Keratinocyte (primary cell): ENCODE data around the gene FFAR4. TPM values are rescaled to one million over a fixed set of nuclear protein-coding genes. Genes with fewer than 3 reads are reported as not detected.

Experiments
- DNase-seq: peaks from one replicate; pipeline ENCODE4 v3.0.0-alpha.2; 2011; ENCODE audit warnings: low read depth, missing footprints, low spot score
- FAIRE-seq: peaks from 2 replicates; lab custom pipeline; 2011; peaks lifted over from hg19 to GRCh38; lab: Jason Lieb, UNC
- H2AFZ ChIP-seq: 2 replicates; pipeline ENCODE4 v1.6.0; 2012; ENCODE audit warnings: low read length, control low read depth, inconsistent platforms; ENCODE audit not compliant: control insufficient read depth
- H3K27ac ChIP-seq: 2 replicates; pipeline ENCODE4 v1.5.1; 2011; ENCODE audit warnings: low read length; ENCODE audit not compliant: control insufficient read depth, insufficient read depth
- H3K27me3 ChIP-seq: 3 replicates; pipeline ENCODE4 v1.6.0; 2011; ENCODE audit warnings: low read length; ENCODE audit not compliant: control insufficient read depth, insufficient read depth; ENCODE audit errors: extremely low read depth
- H3K36me3 ChIP-seq, 2 experiments: 2 replicates in 1 of 2; 3 replicates in 1 of 2; pipeline ENCODE4 v1.5.1; 2011; ENCODE audit warnings: low read length in 2 of 2, mild to moderate bottlenecking in 1 of 2; ENCODE audit not compliant: control insufficient read depth in 2 of 2, insufficient read depth in 2 of 2; ENCODE audit errors: extremely low read depth in 1 of 2
- H3K4me1 ChIP-seq: 3 replicates; pipeline ENCODE4 v1.5.1; 2011; ENCODE audit warnings: low read length; ENCODE audit not compliant: control insufficient read depth, insufficient read depth; ENCODE audit errors: extremely low read depth
- H3K4me2 ChIP-seq: 3 replicates; pipeline ENCODE4 v1.6.0; 2011; ENCODE audit warnings: low read depth, low read length; ENCODE audit not compliant: control insufficient read depth, insufficient read depth; ENCODE audit errors: extremely low read depth
- H3K4me3 ChIP-seq, 3 experiments: fragments of 200-600 bp in 1 of 3; sonication (generic) in 1 of 3; 2 replicates in 2 of 3; 3 replicates in 1 of 3; pipeline ENCODE4 v1.5.1; 2011 to 2016; ENCODE audit warnings: low read length in 3 of 3, mild to moderate bottlenecking in 3 of 3, control low read depth in 2 of 3, inconsistent platforms in 1 of 3, low read depth in 1 of 3, mixed read lengths in 1 of 3, mixed run types in 1 of 3, moderate library complexity in 1 of 3; ENCODE audit not compliant: control insufficient read depth in 2 of 3, insufficient read depth in 2 of 3; ENCODE audit errors: extremely low read depth in 1 of 3
- H3K79me2 ChIP-seq: 2 replicates; pipeline ENCODE4 v1.6.0; 2012; ENCODE audit warnings: low read length; ENCODE audit not compliant: control insufficient read depth, insufficient read depth
- H3K9ac ChIP-seq: 3 replicates; pipeline ENCODE4 v1.6.0; 2011; ENCODE audit warnings: low read length; ENCODE audit not compliant: control insufficient read depth, insufficient read depth; ENCODE audit errors: extremely low read depth
- H3K9me1 ChIP-seq: 3 replicates; pipeline ENCODE4 v1.6.0; 2011; ENCODE audit warnings: low read length; ENCODE audit not compliant: control insufficient read depth, insufficient read depth; ENCODE audit errors: extremely low read depth
- H3K9me3 ChIP-seq: 2 replicates; pipeline ENCODE4 v1.5.1; 2012; ENCODE audit warnings: low read depth, low read length; ENCODE audit not compliant: control insufficient read depth
- H4K20me1 ChIP-seq: 3 replicates; pipeline ENCODE4 v1.6.0; 2011; ENCODE audit warnings: low read length; ENCODE audit not compliant: control insufficient read depth, insufficient read depth; ENCODE audit errors: extremely low read depth
- EZH2 ChIP-seq: IDR thresholded peaks from one replicate; pipeline ENCODE4 v1.6.1; 2012; ENCODE audit warnings: inconsistent platforms, mild to moderate bottlenecking, low read length, moderate library complexity
- dilution Hi-C: fragments of 300-500 bp; cut with MboI; formaldehyde crosslinking; loops from one replicate; pipeline ENCODE4 v1.7.0; 2020; ENCODE audit warnings: low sequenced_read_pairs; ENCODE audit not compliant: extremely low pct_ligation_motif_present
- polyA plus RNA-seq, 5 experiments: library from polyadenylated mRNA; depleted of rRNA in 3 of 5; stranded (reverse) in 3 of 5; stranded (forward) in 1 of 5; unstranded in 1 of 5; fragments of >200 nt; gene quantifications; 1 replicate in 1 of 5; 2 replicates in 3 of 5; 3 replicates in 1 of 5; pipeline versions ENCODE4 v1.2.1 to v1.2.3, GENCODE V29; 2011 to 2012; ENCODE audit warnings: missing spikeins in 2 of 5, low read depth in 1 of 5, low replicate concordance in 1 of 5
- TF ChIP-seq, protein P1 (sequence below), 3 experiments: IDR thresholded peaks in 1 of 3; conservative IDR thresholded peaks in 1 of 3; optimal IDR thresholded peaks in 1 of 3; 2 replicates in 2 of 3; 3 replicates in 1 of 3; pipeline versions ENCODE3 to v1.5.1; 2011; ENCODE audit warnings: low read length in 3 of 3, mild to moderate bottlenecking in 3 of 3, moderate library complexity in 2 of 3, control low read depth in 1 of 3, inconsistent platforms in 1 of 3; ENCODE audit not compliant: insufficient read depth in 2 of 3; ENCODE audit errors: extremely low read depth in 1 of 3

The FFAR4 gene
- polyA plus RNA-seq, 1 donor (not counting 4 experiments of a cell fraction or from before 2014, with no cell fraction given) = not detected

DNA sequence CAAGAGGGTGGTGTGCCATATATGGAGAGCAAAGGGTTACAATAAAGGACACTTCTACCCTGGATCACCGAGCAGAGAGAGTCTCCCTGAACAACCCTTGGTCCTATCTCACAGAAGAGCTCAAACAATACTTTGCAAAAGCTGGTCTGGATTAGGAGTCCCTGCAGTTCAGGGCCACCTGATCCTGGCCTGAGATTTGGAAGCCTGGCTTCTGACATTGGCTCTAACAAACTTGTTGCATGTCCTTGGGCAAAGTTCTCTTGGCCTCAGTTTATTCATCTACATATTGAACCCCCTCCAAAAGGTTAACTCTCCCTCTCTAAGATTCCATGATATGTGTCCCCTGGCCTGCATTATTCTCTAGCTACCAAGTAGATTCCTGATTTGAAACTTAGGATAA lies 32.9 kb downstream of the FFAR4 start:
- H3K4me1 ChIP-seq = no peaks in the 10 kb centered on the region
- TF ChIP-seq, protein P1, sequence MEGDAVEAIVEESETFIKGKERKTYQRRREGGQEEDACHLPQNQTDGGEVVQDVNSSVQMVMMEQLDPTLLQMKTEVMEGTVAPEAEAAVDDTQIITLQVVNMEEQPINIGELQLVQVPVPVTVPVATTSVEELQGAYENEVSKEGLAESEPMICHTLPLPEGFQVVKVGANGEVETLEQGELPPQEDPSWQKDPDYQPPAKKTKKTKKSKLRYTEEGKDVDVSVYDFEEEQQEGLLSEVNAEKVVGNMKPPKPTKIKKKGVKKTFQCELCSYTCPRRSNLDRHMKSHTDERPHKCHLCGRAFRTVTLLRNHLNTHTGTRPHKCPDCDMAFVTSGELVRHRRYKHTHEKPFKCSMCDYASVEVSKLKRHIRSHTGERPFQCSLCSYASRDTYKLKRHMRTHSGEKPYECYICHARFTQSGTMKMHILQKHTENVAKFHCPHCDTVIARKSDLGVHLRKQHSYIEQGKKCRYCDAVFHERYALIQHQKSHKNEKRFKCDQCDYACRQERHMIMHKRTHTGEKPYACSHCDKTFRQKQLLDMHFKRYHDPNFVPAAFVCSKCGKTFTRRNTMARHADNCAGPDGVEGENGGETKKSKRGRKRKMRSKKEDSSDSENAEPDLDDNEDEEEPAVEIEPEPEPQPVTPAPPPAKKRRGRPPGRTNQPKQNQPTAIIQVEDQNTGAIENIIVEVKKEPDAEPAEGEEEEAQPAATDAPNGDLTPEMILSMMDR (optimal IDR thresholded peaks at IDR 0.05 in 1 of 3, IDR thresholded peaks at IDR 0.05 in 1 of 3, conservative IDR thresholded peaks at IDR 0.05 in 1 of 3; ENCODE audit: extremely low read depth in 1 of 3, insufficient read depth in 2 of 3, low read length in 3 of 3) = no peak
- TF ChIP-seq EZH2 = no peak
- no peak overlapping the region for H3K4me2 ChIP-seq
- no peak overlapping the region for H2AFZ ChIP-seq
- DNase-seq (no peak), FAIRE-seq (no peak)
- H3K27ac ChIP-seq = no peak overlapping the region
- peaks cover 42% of the 10 kb centered on the region for H3K27me3 ChIP-seq
- H4K20me1 ChIP-seq = no peaks in the 10 kb centered on the region
- no peaks in the 10 kb centered on the region for H3K9me1 ChIP-seq
- no peaks in the 10 kb centered on the region for H3K9me3 ChIP-seq
- dilution Hi-C loops = no loop called here
- H3K9ac ChIP-seq = no peak overlapping the region
- no peak overlapping the region for H3K4me3 ChIP-seq
- H3K36me3 ChIP-seq = no peaks in the 10 kb centered on the region
- H3K79me2 ChIP-seq = no peaks in the 10 kb centered on the region

DNA sequence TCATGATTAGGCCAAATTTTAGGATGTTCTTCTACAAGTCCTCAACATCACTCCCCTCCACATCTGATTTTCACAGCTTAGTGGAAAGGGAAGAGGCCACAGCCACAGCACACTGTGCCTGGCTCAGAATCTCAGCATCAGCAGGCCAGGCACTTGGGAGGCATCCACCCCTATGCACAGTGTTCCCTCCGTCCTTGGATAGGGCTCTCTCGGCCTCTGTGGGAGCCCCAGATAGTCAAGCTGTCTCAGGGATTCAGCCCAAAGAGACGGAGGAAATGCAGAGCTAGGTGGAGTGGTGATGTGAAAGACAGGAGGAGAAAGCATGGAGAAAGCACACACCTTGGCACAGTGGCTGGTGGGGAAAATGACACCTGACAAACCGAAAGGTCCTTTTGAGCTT lies 33.3 kb downstream of the FFAR4 start:
- Histone ChIP-seq H3K79me2 (no peaks in the 10 kb centered on the region), H3K36me3 (no peaks in the 10 kb centered on the region), H3K27me3 (peaks cover 42% of the 10 kb centered on the region), H3K9me3 (no peaks in the 10 kb centered on the region), H3K9ac (no peak overlapping the region), H4K20me1 (no peaks in the 10 kb centered on the region), H3K9me1 (no peaks in the 10 kb centered on the region), H3K4me2 (no peak overlapping the region), H3K4me3 (no peak overlapping the region), H3K27ac (no peak overlapping the region), H2AFZ (no peak overlapping the region), H3K4me1 (no peaks in the 10 kb centered on the region)
- FAIRE-seq (no peak), DNase-seq (no peak)
- no peak for TF ChIP-seq EZH2
- TF ChIP-seq, protein P1 (optimal IDR thresholded peaks at IDR 0.05 in 1 of 3, IDR thresholded peaks at IDR 0.05 in 1 of 3, conservative IDR thresholded peaks at IDR 0.05 in 1 of 3; ENCODE audit: extremely low read depth in 1 of 3, insufficient read depth in 2 of 3, low read length in 3 of 3) = no peak
- dilution Hi-C loops = no loop called here
